Measurements from ENCODE around the gene RGS14.
"Not testable (repeated sequence)": the region's sequence is repeated elsewhere in the genome, so short reads cannot be mapped to it uniquely, and the experiment has no call there.

RGS14 gene

GRCh38 chr5:177349762-177350161, 8.0 kb upstream of the RGS14 start:
- DNase-seq (ENCODE audit: low read depth), result no peak

GRCh38 chr5:177350776-177351391, 6.8 kb upstream of the RGS14 start:
- DNase-seq (ENCODE audit: low read depth), result no peak

- peak; percentile 89 for DNase-seq (ENCODE audit: low read depth)
These were observed 6.1 kb upstream of the RGS14 start, which contains the start of gene LMAN2 for GRCh38 chr5:177351392-177352329. Gene LMAN2 (minus strand): TSS chr5:177351668. CDS start chr5:177351647, 21 bp downstream.

GRCh38 chr5:177353093-177353492, 4.6 kb upstream of the RGS14 start:
- DNase-seq (ENCODE audit: low read depth), result no peak

- DNase-seq (ENCODE audit: low read depth), result no peak
These were observed 3.5 kb upstream of the RGS14 start for GRCh38 chr5:177354256-177354655.

- DNase-seq (ENCODE audit: low read depth), result no peak
These were observed 3.0 kb upstream of the RGS14 start for GRCh38 chr5:177354711-177355110.

GRCh38 chr5:177355162-177355867, 2.4 kb upstream of the RGS14 start:
- DNase-seq (ENCODE audit: low read depth), result no peak

- no peak for DNase-seq (ENCODE audit: low read depth)
These were observed 1.9 kb upstream of the RGS14 start for GRCh38 chr5:177355868-177356168.

- DNase-seq (ENCODE audit: low read depth), result no peak
These were observed 978 bp upstream of the RGS14 start for GRCh38 chr5:177356746-177357145.

- DNase-seq (ENCODE audit: low read depth), result no peak
These were observed 622 bp upstream of the RGS14 start for GRCh38 chr5:177357146-177357458.

GRCh38 chr5:177358370-177358819, 671 bp downstream of the RGS14 start:
- no peak for DNase-seq (ENCODE audit: low read depth)

GRCh38 chr5:177359451-177359851, 1.7 kb downstream of the RGS14 start:
- DNase-seq (ENCODE audit: low read depth), result no peak

GRCh38 chr5:177359860-177360259, 2.1 kb downstream of the RGS14 start:
- DNase-seq (ENCODE audit: low read depth), result no peak

GRCh38 chr5:177360740-177361139, 3.0 kb downstream of the RGS14 start:
- DNase-seq (ENCODE audit: low read depth), result not testable (repeated sequence)

- no peak for DNase-seq (ENCODE audit: low read depth)
These were observed 3.9 kb downstream of the RGS14 start for GRCh38 chr5:177361418-177362291.

GRCh38 chr5:177362292-177362609, 4.5 kb downstream of the RGS14 start:
- no peak for DNase-seq (ENCODE audit: low read depth)

GRCh38 chr5:177362610-177363507, 5.1 kb downstream of the RGS14 start:
- no peak for DNase-seq (ENCODE audit: low read depth)

- no peak for DNase-seq (ENCODE audit: low read depth)
These were observed 5.8 kb downstream of the RGS14 start for GRCh38 chr5:177363565-177363964.

GRCh38 chr5:177364159-177364962, 6.6 kb downstream of the RGS14 start:
- DNase-seq (ENCODE audit: low read depth), result no peak

- no peak for DNase-seq (ENCODE audit: low read depth)
These were observed 8.3 kb downstream of the RGS14 start for GRCh38 chr5:177365845-177366527.

All from fibroblast of the conjunctiva (primary cell).